Uterus (tissue), 4 donors: ENCODE results near the gene INAVA. TPM values are rescaled to one million over a fixed set of nuclear protein-coding genes. Genes with fewer than 3 reads are reported as not detected.

Experiments
- DNase-seq, 2 donors: peaks; one replicate each; pipeline ENCODE4 v3.0.0-alpha.2; 2019 to 2020
- H3K27ac ChIP-seq, 2 donors: fragments of 200-600 bp; sonication (generic); 1 replicate in 1 of 2; 2 replicates in 1 of 2; pipeline ENCODE4 v1.5.1; 2016 to 2018
- H3K27me3 ChIP-seq, 2 donors: fragments of 200-600 bp; sonication (generic); one replicate each; pipeline ENCODE4 v1.5.1; 2018 to 2019; ENCODE audit warnings: control low read depth in 1 of 2
- H3K36me3 ChIP-seq, 2 donors: fragments of 200-600 bp; sonication (generic); one replicate each; pipeline ENCODE4 v1.5.1; 2019; ENCODE audit warnings: control low read depth in 1 of 2
- H3K4me1 ChIP-seq, 2 donors: fragments of 200-600 bp; sonication (generic); one replicate each; pipeline ENCODE4 v1.5.1; 2018 to 2019; ENCODE audit warnings: control low read depth in 1 of 2
- H3K4me3 ChIP-seq, 2 donors: fragments of 200-600 bp; sonication (generic); 1 replicate in 1 of 2; 2 replicates in 1 of 2; pipeline ENCODE4 v1.5.1; 2018 to 2019; ENCODE audit warnings: mild to moderate bottlenecking in 1 of 2
- H3K9me3 ChIP-seq, 2 donors: fragments of 200-600 bp; sonication (generic); one replicate each; pipeline ENCODE4 v1.5.1; 2019; ENCODE audit warnings: control low read depth in 1 of 2
- POLR2A ChIP-seq, 2 donors: fragments of 450-650 bp; IDR thresholded peaks; one replicate each; pipeline ENCODE4 v1.6.1; 2016; ENCODE audit warnings: antibody characterized with exemption in 2 of 2, mild to moderate bottlenecking in 1 of 2, moderate library complexity in 1 of 2
- intact Hi-C: fragments of 100-400 bp; cut with DNase I; formaldehyde crosslinking; loops from one replicate; pipeline ENCODE4 v1.15.1; 2023; ENCODE audit warnings: low total_unique reads
- total RNA-seq, 4 donors: library from RNA; depleted of rRNA in 3 of 4; stranded (reverse); fragments of >200 nt in 3 of 4; gene quantifications; one replicate each; pipeline versions ENCODE4 v1.1.0 to v1.2.4, GENCODE V29; 2014 to 2023
- TF ChIP-seq, protein P1 (sequence below), 4 experiments: fragments of 200-600 bp in 2 of 4; fragments of 450-650 bp in 2 of 4; sonication (generic) in 2 of 4; IDR thresholded peaks; one replicate each; pipeline ENCODE4 v1.5.1; 2016 to 2019; ENCODE audit warnings: antibody characterized with exemption in 4 of 4, mild to moderate bottlenecking in 2 of 4, moderate library complexity in 1 of 4
- donor health status: DM: yes; HTN: yes; CAD: no.

The INAVA gene
- total RNA-seq, 4 donors from 2014 or later = 0.59 to 8.5 (median 1.5) TPM; not detected in 1

GRCh38 chr1:200899451-200899915, 4.8 kb downstream of the INAVA start:
- Histone ChIP-seq H3K27me3 (no peaks in the 10 kb centered on the region), H3K4me1 (no peaks in the 10 kb centered on the region), H3K9me3 (no peaks in the 10 kb centered on the region), H3K27ac (no peak overlapping the region), H3K4me3 (no peak overlapping the region), H3K36me3 (no peaks in the 10 kb centered on the region)
- no peak for DNase-seq
- TF ChIP-seq, protein P1, sequence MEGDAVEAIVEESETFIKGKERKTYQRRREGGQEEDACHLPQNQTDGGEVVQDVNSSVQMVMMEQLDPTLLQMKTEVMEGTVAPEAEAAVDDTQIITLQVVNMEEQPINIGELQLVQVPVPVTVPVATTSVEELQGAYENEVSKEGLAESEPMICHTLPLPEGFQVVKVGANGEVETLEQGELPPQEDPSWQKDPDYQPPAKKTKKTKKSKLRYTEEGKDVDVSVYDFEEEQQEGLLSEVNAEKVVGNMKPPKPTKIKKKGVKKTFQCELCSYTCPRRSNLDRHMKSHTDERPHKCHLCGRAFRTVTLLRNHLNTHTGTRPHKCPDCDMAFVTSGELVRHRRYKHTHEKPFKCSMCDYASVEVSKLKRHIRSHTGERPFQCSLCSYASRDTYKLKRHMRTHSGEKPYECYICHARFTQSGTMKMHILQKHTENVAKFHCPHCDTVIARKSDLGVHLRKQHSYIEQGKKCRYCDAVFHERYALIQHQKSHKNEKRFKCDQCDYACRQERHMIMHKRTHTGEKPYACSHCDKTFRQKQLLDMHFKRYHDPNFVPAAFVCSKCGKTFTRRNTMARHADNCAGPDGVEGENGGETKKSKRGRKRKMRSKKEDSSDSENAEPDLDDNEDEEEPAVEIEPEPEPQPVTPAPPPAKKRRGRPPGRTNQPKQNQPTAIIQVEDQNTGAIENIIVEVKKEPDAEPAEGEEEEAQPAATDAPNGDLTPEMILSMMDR (IDR thresholded peaks at IDR 0.05) = no peak
- TF ChIP-seq POLR2A (IDR thresholded peaks at IDR 0.05) = no peak
- intact Hi-C loops = no loop called here

- Histone ChIP-seq H3K4me1 (no peaks in the 10 kb centered on the region), H3K27me3 (no peaks in the 10 kb centered on the region), H3K36me3 (no peaks in the 10 kb centered on the region), H3K4me3 (no peak overlapping the region), H3K9me3 (no peaks in the 10 kb centered on the region), H3K27ac (no peak overlapping the region)
- intact Hi-C loops = no loop called here
- DNase-seq = no peak
- TF ChIP-seq, protein P1 (IDR thresholded peaks at IDR 0.05) = no peak
- TF ChIP-seq POLR2A (IDR thresholded peaks at IDR 0.05) = no peak
Measured at GRCh38 chr1:200899954-200900867, 5.5 kb downstream of the INAVA start.

- no peaks in the 10 kb centered on the region for H3K4me1 ChIP-seq
- H3K9me3 ChIP-seq = no peaks in the 10 kb centered on the region
- H3K4me3 ChIP-seq = no peak overlapping the region
- TF ChIP-seq, protein P1 (IDR thresholded peaks at IDR 0.05) = no peak
- TF ChIP-seq POLR2A (IDR thresholded peaks at IDR 0.05) = no peak
- no peak overlapping the region for H3K27ac ChIP-seq
- DNase-seq = no peak
- no peaks in the 10 kb centered on the region for H3K36me3 ChIP-seq
- H3K27me3 ChIP-seq = no peaks in the 10 kb centered on the region
- intact Hi-C loops = no loop called here
Measured at GRCh38 chr1:200900877-200901276, 6.2 kb downstream of the INAVA start.

DNA sequence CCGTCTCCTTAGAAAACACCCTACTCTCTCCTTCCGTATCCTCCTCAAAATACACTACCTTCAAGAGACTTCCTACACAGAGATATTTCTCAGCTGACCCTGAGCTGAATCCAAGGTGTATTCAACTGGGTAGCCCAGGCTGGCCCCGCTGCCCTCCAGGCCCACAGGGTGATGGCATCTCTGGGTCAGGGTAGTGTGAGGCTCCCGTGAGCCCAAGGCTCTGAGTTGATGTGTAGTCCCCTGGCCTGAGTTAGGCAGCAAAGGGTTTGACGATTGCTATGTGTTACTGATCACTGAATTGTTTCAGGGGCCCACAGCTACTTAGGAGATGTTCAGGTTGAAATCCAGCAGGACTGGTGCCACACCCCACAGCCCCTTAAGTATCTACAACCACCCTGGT, 6.7 kb downstream of the INAVA start:
- Histone ChIP-seq H3K4me1 (no peaks in the 10 kb centered on the region), H3K4me3 (no peak overlapping the region), H3K36me3 (no peaks in the 10 kb centered on the region), H3K27ac (no peak overlapping the region), H3K9me3 (no peaks in the 10 kb centered on the region), H3K27me3 (no peaks in the 10 kb centered on the region)
- DNase-seq = no peak
- intact Hi-C loops = no loop called here
- no peak for TF ChIP-seq POLR2A (IDR thresholded peaks at IDR 0.05)
- TF ChIP-seq, protein P1 (IDR thresholded peaks at IDR 0.05) = no peak

GRCh38 chr1:200901796-200902444, 7.2 kb downstream of the INAVA start:
- no peaks in the 10 kb centered on the region for H3K27me3 ChIP-seq
- H3K9me3 ChIP-seq = no peaks in the 10 kb centered on the region
- no peaks in the 10 kb centered on the region for H3K36me3 ChIP-seq
- H3K4me1 ChIP-seq = no peaks in the 10 kb centered on the region
- no peak overlapping the region for H3K4me3 ChIP-seq
- H3K27ac ChIP-seq = no peak overlapping the region
- TF ChIP-seq, protein P1 (IDR thresholded peaks at IDR 0.05) = no peak
- TF ChIP-seq POLR2A (IDR thresholded peaks at IDR 0.05) = no peak
- intact Hi-C loops = no loop called here
- DNase-seq = no peak
